Endothelial cell of umbilical vein (primary cell): ENCODE measurements around the gene LRP2. TPM values are rescaled to one million over a fixed set of nuclear protein-coding genes. Genes with fewer than 3 reads are reported as not detected.

Experiments
- BruUV-seq: library from RNA; stranded (reverse); fragments of 400-500 nt; replicated peaks from 2 replicates; lab custom pipeline; 2021; lab: Mats Ljungman, UMichigan
- CTCF ChIA-PET: fragments of 300-600, 350-600 bp; sonication (Branson Sonifier 250); formaldehyde crosslinking; loops from one replicate; lab custom pipeline; 2021; ENCODE audit warnings: antibody characterized with exemption, inconsistent platforms; lab: Charles Lee
- POLR2A ChIA-PET: fragments of 300-600, 350-600 bp; sonication (Branson Sonifier 250); formaldehyde crosslinking; loops from one replicate; lab custom pipeline; 2021; ENCODE audit warnings: antibody characterized with exemption, inconsistent platforms; lab: Charles Lee
- DNase-seq: peaks from one replicate; pipeline ENCODE4 v3.0.0-alpha.2; 2011; ENCODE audit warnings: low read depth, low spot score
- FAIRE-seq: peaks from 2 replicates; lab custom pipeline; 2011; peaks lifted over from hg19 to GRCh38; lab: Jason Lieb, UNC
- H2AFZ ChIP-seq: 2 replicates; pipeline ENCODE4 v1.6.0; 2012; ENCODE audit warnings: low read depth, low read length, control low read depth, inconsistent platforms
- H3K27ac ChIP-seq: 2 replicates; pipeline ENCODE4 v1.5.1; 2011; ENCODE audit warnings: low read depth, mild to moderate bottlenecking, control low read depth, low read length, moderate library complexity; ENCODE audit not compliant: insufficient read depth
- H3K27me3 ChIP-seq, 2 experiments: 2 replicates each; pipeline versions ENCODE4 v1.6.0 to v1.6.1; 2011; ENCODE audit warnings: low read length in 2 of 2, mixed read lengths in 1 of 2; ENCODE audit not compliant: control insufficient read depth in 2 of 2, insufficient read depth in 2 of 2
- H3K36me3 ChIP-seq, 2 experiments: 2 replicates in 1 of 2; 3 replicates in 1 of 2; pipeline ENCODE4 v1.5.1; 2011; ENCODE audit warnings: low read length in 2 of 2, mild to moderate bottlenecking in 1 of 2, moderate library complexity in 1 of 2; ENCODE audit not compliant: control insufficient read depth in 2 of 2, insufficient read depth in 2 of 2; ENCODE audit errors: extremely low read depth in 1 of 2
- H3K4me1 ChIP-seq: 3 replicates; pipeline ENCODE4 v1.5.1; 2011; ENCODE audit warnings: mild to moderate bottlenecking, low read length; ENCODE audit not compliant: control insufficient read depth, insufficient read depth; ENCODE audit errors: extremely low read depth
- H3K4me2 ChIP-seq: 2 replicates; pipeline ENCODE4 v1.6.1; 2011; ENCODE audit warnings: low read length, control low read depth, mixed read lengths; ENCODE audit not compliant: insufficient read depth
- H3K4me3 ChIP-seq, 3 experiments: fragments of 200-600 bp in 1 of 3; sonication (generic), shearing (Covaris generic) in 1 of 3; replicated peaks in 1 of 3; 2 replicates each; pipeline ENCODE4 v1.5.1; 2011 to 2016; ENCODE audit warnings: control low read depth in 3 of 3, low read length in 3 of 3, mild to moderate bottlenecking in 2 of 3, inconsistent platforms in 1 of 3, low read depth in 1 of 3, moderate library complexity in 1 of 3; ENCODE audit not compliant: insufficient read depth in 1 of 3
- H3K79me2 ChIP-seq: 2 replicates; pipeline ENCODE4 v1.6.0; 2012; ENCODE audit warnings: low read length, inconsistent platforms; ENCODE audit not compliant: control insufficient read depth, insufficient read depth
- H3K9ac ChIP-seq: replicated peaks from 2 replicates; pipeline ENCODE3; 2011; ENCODE audit warnings: low read length, control low read depth; ENCODE audit not compliant: insufficient read depth; ENCODE audit errors: extremely low read depth
- H3K9me1 ChIP-seq: replicated peaks from 3 replicates; pipeline ENCODE4 v1.6.0; 2011; ENCODE audit warnings: mild to moderate bottlenecking, low read length; ENCODE audit not compliant: control insufficient read depth, insufficient read depth; ENCODE audit errors: extremely low read depth
- H3K9me3 ChIP-seq: replicated peaks from 2 replicates; pipeline ENCODE4 v1.5.1; 2012; ENCODE audit warnings: low read length, inconsistent platforms; ENCODE audit not compliant: control insufficient read depth, insufficient read depth
- H4K20me1 ChIP-seq: replicated peaks from 2 replicates; pipeline ENCODE3; 2011; ENCODE audit warnings: mild to moderate bottlenecking, low read length; ENCODE audit not compliant: control insufficient read depth, insufficient read depth; ENCODE audit errors: extremely low read depth
- EZH2 ChIP-seq: IDR thresholded peaks from 2 replicates; pipeline ENCODE4 v1.6.1; 2012; ENCODE audit warnings: borderline replicate concordance, low read depth, mild to moderate bottlenecking, moderate library complexity, low read length, inconsistent platforms; ENCODE audit not compliant: severe bottlenecking
- FOS ChIP-seq: IDR thresholded peaks from 2 replicates; pipeline ENCODE4 v1.6.1; 2011; ENCODE audit warnings: mild to moderate bottlenecking, low read length, moderate library complexity, borderline replicate concordance; ENCODE audit not compliant: insufficient read depth
- GATA2 ChIP-seq: IDR thresholded peaks from 2 replicates; pipeline ENCODE4 v1.7.0; 2011; ENCODE audit warnings: low read depth, mild to moderate bottlenecking, moderate library complexity, mixed read lengths, low read length; ENCODE audit not compliant: insufficient read length, insufficient read depth
- JUN ChIP-seq: IDR thresholded peaks from 2 replicates; pipeline ENCODE4 v1.6.1; 2011; ENCODE audit warnings: borderline replicate concordance, low read depth; ENCODE audit not compliant: insufficient read length, insufficient read depth
- MAX ChIP-seq: IDR thresholded peaks from 2 replicates; pipeline ENCODE4 v1.6.1; 2011; ENCODE audit not compliant: insufficient read depth, insufficient read length
- MYC ChIP-seq: IDR thresholded peaks from one replicate; pipeline ENCODE4 v1.6.1; 2011; ENCODE audit warnings: mild to moderate bottlenecking, low read depth, low read length
- POLR2A ChIP-seq: IDR thresholded peaks from 2 replicates; pipeline ENCODE4 v1.6.1; 2012; ENCODE audit warnings: low read depth, mild to moderate bottlenecking, control low read depth, low read length
- POLR2AphosphoS5 ChIP-seq: IDR thresholded peaks from 2 replicates; pipeline ENCODE4 v1.6.1; 2012; ENCODE audit warnings: low read depth, mild to moderate bottlenecking, control low read depth, low read length, moderate library complexity; ENCODE audit not compliant: insufficient read depth
- dilution Hi-C: fragments of 300-500 bp; cut with MboI; formaldehyde crosslinking; loops from one replicate; pipeline ENCODE4 v1.15.0; 2019; ENCODE audit warnings: low sequenced_read_pairs; ENCODE audit not compliant: extremely low pct_ligation_motif_present
- intact Hi-C: fragments of 100-400 bp; cut with micrococcal nuclease; formaldehyde crosslinking; loops from one replicate; pipeline ENCODE4 v1.10.0; 2022
- polyA plus RNA-seq, 4 experiments: library from polyadenylated mRNA; depleted of rRNA in 3 of 4; stranded (reverse) in 3 of 4; unstranded in 1 of 4; fragments of >200 nt; gene quantifications; 2 replicates each; pipeline versions ENCODE4 v1.2.1 to v1.2.3, GENCODE V29; 2011 to 2012; ENCODE audit warnings: missing spikeins in 1 of 4
- total RNA-seq: library from RNA; stranded (reverse); gene quantifications from 2 replicates; pipeline ENCODE4 v1.2.3, GENCODE V29; 2021
- TF ChIP-seq, protein P1 (sequence below), 2 donors: IDR thresholded peaks; 1 replicate in 1 of 2; 2 replicates in 1 of 2; pipeline ENCODE4 v1.5.1; 2011; ENCODE audit warnings: low read length in 2 of 2, mild to moderate bottlenecking in 2 of 2, moderate library complexity in 2 of 2, control low read depth in 1 of 2, inconsistent platforms in 1 of 2, low read depth in 1 of 2; ENCODE audit not compliant: insufficient read depth in 1 of 2; ENCODE audit errors: extremely low read depth in 1 of 2

LRP2 gene
- total and polyA plus RNA-seq, 2 donors (not counting 3 experiments of a cell fraction or from before 2014, with no cell fraction given), result not detected

DNA sequence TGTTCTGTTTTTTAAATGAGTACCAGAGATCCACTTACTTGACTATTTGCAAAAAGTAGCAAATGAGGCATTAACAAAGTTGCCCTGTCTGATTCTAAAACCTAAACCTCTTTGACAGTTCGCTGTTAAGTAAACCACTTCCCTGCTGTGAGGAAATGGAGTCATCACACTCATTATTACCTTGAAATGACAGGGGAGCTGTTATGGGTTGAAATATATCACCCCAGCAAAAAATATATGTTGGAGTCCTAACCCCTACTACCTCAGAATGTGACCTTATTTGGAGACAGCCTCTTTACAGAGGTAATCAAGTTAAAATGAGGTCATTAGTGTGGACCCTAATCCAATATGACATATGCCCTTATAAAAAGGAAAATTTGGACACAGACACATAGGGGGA, 256.9 kb downstream of the LRP2 start:
- Histone ChIP-seq H3K27me3 (no peaks in the 10 kb centered on the region), H4K20me1 (no peaks in the 10 kb centered on the region), H3K27ac (no peak overlapping the region), H3K9me1 (no peaks in the 10 kb centered on the region), H3K9ac (no peak overlapping the region), H3K9me3 (no peaks in the 10 kb centered on the region), H2AFZ (no peak overlapping the region), H3K4me3 (no peak overlapping the region), H3K79me2 (no peaks in the 10 kb centered on the region), H3K4me1 (peaks cover 6% of the 10 kb centered on the region), H3K36me3 (no peaks in the 10 kb centered on the region), H3K4me2 (no peak overlapping the region)
- TF ChIP-seq GATA2 (no peak), JUN (no peak), POLR2A (no peak), POLR2AphosphoS5 (no peak), FOS (no peak), EZH2 (no peak)
- no peak for FAIRE-seq
- DNase-seq, result no peak
- intact Hi-C loops, result loop anchor here (10.0 kb wide), 1 partner anchor 339 kb away; no protein-coding TSS in a partner anchor
- no TSS peak for BruUV-seq
- dilution Hi-C loops, result no loop called here
- ChIA-PET CTCF (interaction anchor here (1.5 to 1.9 kb wide), 3 partner anchors 26 to 116 kb away, joined by 5 to 8 read pairs (median 7); no protein-coding TSS in a partner anchor), POLR2A (no interaction called here)

DNA sequence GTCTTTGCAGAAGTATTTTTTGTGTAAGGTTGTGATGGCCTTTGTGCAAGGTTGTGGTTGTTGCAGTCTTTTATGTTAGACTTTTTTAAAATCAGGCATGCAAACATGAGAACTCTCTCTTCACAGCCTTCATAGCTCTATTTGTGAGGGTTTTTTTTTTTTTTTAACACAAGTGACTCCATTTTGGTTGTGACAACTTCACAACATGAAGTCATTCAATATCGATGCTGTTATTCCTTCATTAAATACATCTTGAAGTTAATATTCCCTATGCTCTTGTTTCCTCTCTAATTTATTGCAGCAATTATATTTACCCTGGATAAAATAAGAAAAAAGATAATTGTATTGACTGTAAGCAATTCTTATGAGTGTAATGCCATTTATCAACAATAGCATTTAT, 257.5 kb downstream of the LRP2 start:
- dilution Hi-C loops (no loop called here), intact Hi-C loops (loop anchor here (10.0 kb wide), 1 partner anchor 340 kb away; no protein-coding TSS in a partner anchor)
- H3K79me2 ChIP-seq, result no peaks in the 10 kb centered on the region
- H3K9ac ChIP-seq, result no peak overlapping the region
- H3K27me3 ChIP-seq, result no peaks in the 10 kb centered on the region
- CTCF ChIA-PET, result interaction anchor here (0.6 to 1.9 kb wide), 2 partner anchors 9 to 27 kb away, joined by 3 to 7 read pairs; no protein-coding TSS in a partner anchor
- TF ChIP-seq MAX (no peak), GATA2 (no peak), FOS (no peak), EZH2 (no peak), MYC (no peak), JUN (no peak), POLR2AphosphoS5 (no peak), POLR2A (no peak)
- TF ChIP-seq, protein P1, sequence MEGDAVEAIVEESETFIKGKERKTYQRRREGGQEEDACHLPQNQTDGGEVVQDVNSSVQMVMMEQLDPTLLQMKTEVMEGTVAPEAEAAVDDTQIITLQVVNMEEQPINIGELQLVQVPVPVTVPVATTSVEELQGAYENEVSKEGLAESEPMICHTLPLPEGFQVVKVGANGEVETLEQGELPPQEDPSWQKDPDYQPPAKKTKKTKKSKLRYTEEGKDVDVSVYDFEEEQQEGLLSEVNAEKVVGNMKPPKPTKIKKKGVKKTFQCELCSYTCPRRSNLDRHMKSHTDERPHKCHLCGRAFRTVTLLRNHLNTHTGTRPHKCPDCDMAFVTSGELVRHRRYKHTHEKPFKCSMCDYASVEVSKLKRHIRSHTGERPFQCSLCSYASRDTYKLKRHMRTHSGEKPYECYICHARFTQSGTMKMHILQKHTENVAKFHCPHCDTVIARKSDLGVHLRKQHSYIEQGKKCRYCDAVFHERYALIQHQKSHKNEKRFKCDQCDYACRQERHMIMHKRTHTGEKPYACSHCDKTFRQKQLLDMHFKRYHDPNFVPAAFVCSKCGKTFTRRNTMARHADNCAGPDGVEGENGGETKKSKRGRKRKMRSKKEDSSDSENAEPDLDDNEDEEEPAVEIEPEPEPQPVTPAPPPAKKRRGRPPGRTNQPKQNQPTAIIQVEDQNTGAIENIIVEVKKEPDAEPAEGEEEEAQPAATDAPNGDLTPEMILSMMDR (IDR thresholded peaks at IDR 0.05; ENCODE audit: extremely low read depth in 1 of 2, insufficient read depth in 1 of 2, low read depth in 1 of 2, low read length in 2 of 2), result no peak
- DNase-seq (no peak), FAIRE-seq (no peak)
- H2AFZ ChIP-seq, result no peak overlapping the region
- no peak overlapping the region for H3K4me3 ChIP-seq
- no peaks in the 10 kb centered on the region for H4K20me1 ChIP-seq
- no peak overlapping the region for H3K27ac ChIP-seq
- no TSS peak for BruUV-seq
- no peaks in the 10 kb centered on the region for H3K4me1 ChIP-seq
- no peaks in the 10 kb centered on the region for H3K36me3 ChIP-seq
- H3K9me3 ChIP-seq, result no peaks in the 10 kb centered on the region
- no peaks in the 10 kb centered on the region for H3K9me1 ChIP-seq
- H3K4me2 ChIP-seq, result no peak overlapping the region
- POLR2A ChIA-PET, result no interaction called here
